ENCODE data around the gene INPP5A. TPM values are rescaled to one million over a fixed set of nuclear protein-coding genes. Genes with fewer than 3 reads are reported as not detected.
A peak's percentile ranks its signal among the peaks of the same experiment; 100 is the strongest.
"Not testable (repeated sequence)": the region's sequence is repeated elsewhere in the genome, so short reads cannot be mapped to it uniquely, and the experiment has no call there.

INPP5A gene
- total RNA-seq, 2 donors from 2014 or later = 20.7 to 26.7 TPM

GRCh38 chr10:132670546-132671227 lies 133.1 kb downstream of the INPP5A start:
- TF ChIP-seq CTCF (conservative IDR thresholded peaks at IDR 0.05) = no peak
- no peaks in the 10 kb centered on the region for H3K4me1 Mint-ChIP-seq
- H3K27ac Mint-ChIP-seq = no peak overlapping the region
- WGBS, 2 experiments (ENCODE audit: insufficient coverage in 1 of 2, insufficient read length in 1 of 2) = 86 to 92% methylated on average over 7 to 11 of the region's 12 CpGs
- peak; percentile 10 for DNase-seq
- H3K27me3 ChIP-seq (ENCODE audit: control insufficient read depth, insufficient read depth, low read length, poor library complexity, severe bottlenecking) = no peaks in the 10 kb centered on the region
- peaks cover 3% of the 10 kb centered on the region for H3K36me3 Mint-ChIP-seq (ENCODE audit: low read depth)
- no peak overlapping the region for H3K9ac ChIP-seq (ENCODE audit: extremely low read depth, low read length, poor library complexity, severe bottlenecking)
- no peaks in the 10 kb centered on the region for H3K9me3 ChIP-seq (ENCODE audit: control insufficient read depth, low read length)
- H3K4me1 ChIP-seq (ENCODE audit: control insufficient read depth, insufficient read depth, low read length) = no peaks in the 10 kb centered on the region
- no peak overlapping the region for H3K4me3 Mint-ChIP-seq
- H3K27me3 Mint-ChIP-seq (ENCODE audit: insufficient read depth) = no peaks in the 10 kb centered on the region
- H3K27ac ChIP-seq (ENCODE audit: low read depth, low read length) = no peak overlapping the region
- H3K4me3 ChIP-seq (ENCODE audit: low read length) = no peak overlapping the region
- no peaks in the 10 kb centered on the region for H3K9me3 Mint-ChIP-seq
- H3K36me3 ChIP-seq (ENCODE audit: control insufficient read depth, insufficient read depth, low read length) = no peaks in the 10 kb centered on the region

- no peaks in the 10 kb centered on the region for H3K27me3 Mint-ChIP-seq (ENCODE audit: insufficient read depth)
- H3K4me3 Mint-ChIP-seq = no peak overlapping the region
- DNase-seq = peak; percentile 60
These were observed 133.9 kb downstream of the INPP5A start for GRCh38 chr10:132671228-132672154.

GRCh38 chr10:132673746-132674145 lies 136.2 kb downstream of the INPP5A start:
- H3K9me3 Mint-ChIP-seq; H3K4me1 ChIP-seq (ENCODE audit: control insufficient read depth, insufficient read depth, low read length); DNase-seq; H3K27me3 Mint-ChIP-seq (ENCODE audit: insufficient read depth); H3K4me3 Mint-ChIP-seq; H3K36me3 ChIP-seq (ENCODE audit: control insufficient read depth, insufficient read depth, low read length); H3K27ac Mint-ChIP-seq; H3K9me3 ChIP-seq (ENCODE audit: control insufficient read depth, low read length); H3K9ac ChIP-seq (ENCODE audit: extremely low read depth, low read length, poor library complexity, severe bottlenecking); H3K27me3 ChIP-seq (ENCODE audit: control insufficient read depth, insufficient read depth, low read length, poor library complexity, severe bottlenecking); H3K4me3 ChIP-seq (ENCODE audit: low read length); H3K4me1 Mint-ChIP-seq; H3K27ac ChIP-seq (ENCODE audit: low read depth, low read length); H3K36me3 Mint-ChIP-seq (ENCODE audit: low read depth): not testable (repeated sequence)
- WGBS, 2 experiments (ENCODE audit: insufficient coverage in 1 of 2, insufficient read length in 1 of 2) = 90 to 100% methylated on average over 4 of the region's 4 CpGs

More at GRCh38 chr10:132671228-132672154, 133.9 kb downstream of the INPP5A start:
- TF ChIP-seq CTCF (conservative IDR thresholded peaks at IDR 0.05) = no peak
- H3K36me3 ChIP-seq (ENCODE audit: control insufficient read depth, insufficient read depth, low read length) = no peaks in the 10 kb centered on the region
- H3K4me3 ChIP-seq (ENCODE audit: low read length) = no peak overlapping the region
- no peaks in the 10 kb centered on the region for H3K9me3 Mint-ChIP-seq
- H3K27ac Mint-ChIP-seq = no peak overlapping the region
- no peaks in the 10 kb centered on the region for H3K4me1 Mint-ChIP-seq
- no peak overlapping the region for H3K9ac ChIP-seq (ENCODE audit: extremely low read depth, low read length, poor library complexity, severe bottlenecking)
- H3K27me3 ChIP-seq (ENCODE audit: control insufficient read depth, insufficient read depth, low read length, poor library complexity, severe bottlenecking) = no peaks in the 10 kb centered on the region
- no peak overlapping the region for H3K27ac ChIP-seq (ENCODE audit: low read depth, low read length)
- H3K4me1 ChIP-seq (ENCODE audit: control insufficient read depth, insufficient read depth, low read length) = no peaks in the 10 kb centered on the region
- no peaks in the 10 kb centered on the region for H3K9me3 ChIP-seq (ENCODE audit: control insufficient read depth, low read length)
- peaks cover 3% of the 10 kb centered on the region for H3K36me3 Mint-ChIP-seq (ENCODE audit: low read depth)
- WGBS, 2 experiments (ENCODE audit: insufficient coverage in 1 of 2, insufficient read length in 1 of 2) = 94 to 98% methylated on average over 17 to 25 of the region's 25 CpGs
